ENCODE measurements around the gene PPP1R10.

DNA sequence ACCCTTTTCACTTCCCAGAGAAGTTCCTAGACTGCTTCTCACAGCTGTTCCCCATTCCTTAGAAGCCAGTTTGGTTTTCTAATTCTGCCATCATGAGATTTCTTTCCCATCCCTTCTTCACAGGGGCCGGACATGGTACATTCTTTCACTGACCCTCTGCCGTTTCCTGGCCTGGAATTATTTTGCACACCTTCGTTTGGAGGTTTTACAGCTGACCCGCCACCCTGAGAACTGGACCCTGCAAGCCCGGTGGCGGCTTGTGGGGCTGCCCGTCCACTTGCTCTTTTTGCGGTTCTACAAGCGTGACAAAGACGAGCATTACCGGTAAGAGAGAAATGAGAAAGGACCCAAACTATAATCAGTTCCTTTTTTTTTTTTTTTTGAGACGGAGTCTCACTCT is 34.1 kb upstream of the PPP1R10 start:
- TF ChIP-seq RAD21 (IDR thresholded peaks at IDR 0.05; ENCODE audit: low read depth), result no peak
- no peak for TF ChIP-seq CEBPB (IDR thresholded peaks at IDR 0.05)
- no peak for TF ChIP-seq MAX (IDR thresholded peaks at IDR 0.05)
- TF ChIP-seq EP300 (IDR thresholded peaks at IDR 0.05; ENCODE audit: borderline replicate concordance), result no peak
